Neural progenitor cell (in vitro differentiated cells): ENCODE measurements around the gene MRPL16. TPM values are rescaled to one million over a fixed set of nuclear protein-coding genes. Genes with fewer than 3 reads are reported as not detected.
"Not testable (repeated sequence)": the region's sequence is repeated elsewhere in the genome, so short reads cannot be mapped to it uniquely, and the experiment has no call there.

Experiments used
- DNase-seq: peaks from one replicate; pipeline ENCODE4 v3.0.0-alpha.2; 2016; ENCODE audit warnings: low spot score
- H2AFZ ChIP-seq: fragments of 200-600 bp; sonication (generic); replicated peaks from 2 replicates; pipeline ENCODE4 v1.6.1; 2016; ENCODE audit warnings: antibody characterized with exemption
- H3F3A ChIP-seq: fragments of 200-600 bp; sonication (generic); 2 replicates; pipeline ENCODE4 v1.6.1; 2016; ENCODE audit warnings: antibody characterized with exemption, low read depth
- H3K27ac ChIP-seq: fragments of 200-600 bp; sonication (generic); 2 replicates; pipeline ENCODE4 v1.5.1; 2016; ENCODE audit warnings: mild to moderate bottlenecking
- H3K27me3 ChIP-seq: fragments of 200-600 bp; sonication (generic); 2 replicates; pipeline ENCODE4 v1.6.1; 2016; ENCODE audit warnings: mild to moderate bottlenecking, moderate library complexity
- H3K36me3 ChIP-seq: fragments of 200-600 bp; sonication (generic); 2 replicates; pipeline ENCODE4 v1.5.1; 2016
- H3K4me1 ChIP-seq: fragments of 200-600 bp; sonication (generic); 2 replicates; pipeline ENCODE4 v1.6.1; 2016; ENCODE audit warnings: mixed run types
- H3K4me2 ChIP-seq: fragments of 200-600 bp; sonication (generic); 2 replicates; pipeline ENCODE4 v1.6.1; 2016
- H3K4me3 ChIP-seq: fragments of 200-600 bp; sonication (generic); 2 replicates; pipeline ENCODE4 v1.5.1; 2016
- H3K79me2 ChIP-seq: fragments of 200-600 bp; sonication (generic); 2 replicates; pipeline ENCODE4 v1.6.1; 2016; ENCODE audit warnings: low read depth
- H3K9ac ChIP-seq: fragments of 200-600 bp; sonication (generic); 2 replicates; pipeline ENCODE4 v1.6.1; 2016
- H3K9me3 ChIP-seq: fragments of 200-600 bp; sonication (generic); 2 replicates; pipeline ENCODE4 v1.5.1; 2016; ENCODE audit warnings: low read depth
- H4K20me1 ChIP-seq: fragments of 200-600 bp; sonication (generic); 2 replicates; pipeline ENCODE4 v1.6.1; 2016; ENCODE audit warnings: low read depth
- H3K27ac Mint-ChIP-seq: 3 replicates; pipeline ENCODE4 v1.8.0; 2021; ENCODE audit warnings: mixed read lengths
- H3K27me3 Mint-ChIP-seq: 2 replicates; pipeline ENCODE4 v1.8.0; 2022; ENCODE audit warnings: low read depth, mild to moderate bottlenecking, inconsistent platforms, moderate library complexity, mixed read lengths; ENCODE audit not compliant: insufficient read depth
- H3K36me3 Mint-ChIP-seq: 3 replicates; pipeline ENCODE4 v1.8.0; 2021; ENCODE audit warnings: mixed read lengths
- H3K4me1 Mint-ChIP-seq: 3 replicates; pipeline ENCODE4 v1.8.0; 2021; ENCODE audit warnings: mixed read lengths
- H3K4me3 Mint-ChIP-seq: 3 replicates; pipeline ENCODE4 v1.8.0; 2021; ENCODE audit warnings: mild to moderate bottlenecking, moderate library complexity, mixed read lengths
- H3K9me3 Mint-ChIP-seq: 3 replicates; pipeline ENCODE4 v1.8.0; 2020; ENCODE audit warnings: mixed read lengths
- CTCF ChIP-seq: fragments of 200-600 bp; sonication (generic); IDR thresholded peaks from 2 replicates; pipeline ENCODE4 v1.5.1; 2017; ENCODE audit warnings: antibody characterized with exemption, mild to moderate bottlenecking
- EZH2 ChIP-seq: fragments of 200-600 bp; sonication (generic); IDR thresholded peaks from 2 replicates; pipeline ENCODE4 v1.6.1; 2017; ENCODE audit warnings: antibody characterized with exemption, mild to moderate bottlenecking, moderate library complexity
- EZH2phosphoT487 ChIP-seq: fragments of 200-600 bp; sonication (generic); IDR thresholded peaks from 2 replicates; pipeline ENCODE4 v1.6.1; 2017; ENCODE audit warnings: antibody characterized with exemption
- total RNA-seq: library from RNA; depleted of rRNA; stranded (reverse); fragments of >200 nt; gene quantifications from 2 replicates; pipeline ENCODE4 v1.2.3, GENCODE V29; 2015; ENCODE audit warnings: low replicate concordance

The MRPL16 gene
- total RNA-seq, 1 donor from 2014 or later: 49.8 TPM

DNA sequence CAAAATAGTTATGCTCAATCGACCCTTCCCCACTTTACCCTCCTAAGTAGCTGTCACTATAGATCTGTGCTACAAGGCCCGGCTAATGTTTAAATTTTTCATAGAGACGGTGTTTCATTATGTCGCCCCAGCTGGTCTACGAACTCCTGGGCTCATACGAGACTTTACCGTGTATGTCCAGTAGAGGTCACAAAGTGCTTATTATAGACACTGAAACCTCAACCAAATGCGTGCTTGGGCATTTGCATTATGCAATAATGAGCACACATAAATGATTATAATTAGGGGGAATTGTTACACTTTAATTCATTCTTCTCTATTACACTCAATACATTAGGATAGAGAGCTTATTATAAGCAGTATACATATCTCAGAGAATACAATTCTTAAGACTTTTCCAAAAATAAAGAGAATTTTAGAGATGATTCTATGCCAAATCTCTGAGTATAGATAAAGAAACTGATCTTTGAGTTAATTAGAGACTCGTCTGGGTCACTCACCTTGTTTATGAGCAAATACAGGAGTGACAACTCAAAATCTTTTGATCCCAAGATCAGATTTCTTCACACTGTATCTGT, 12.5 kb upstream of the MRPL16 start:
- no peaks in the 10 kb centered on the region for H3K79me2 ChIP-seq
- no peak overlapping the region for H3K27ac ChIP-seq
- H3K9me3 Mint-ChIP-seq: no peaks in the 10 kb centered on the region
- no peaks in the 10 kb centered on the region for H3K36me3 Mint-ChIP-seq
- H3K4me3 Mint-ChIP-seq: no peak overlapping the region
- no peak overlapping the region for H2AFZ ChIP-seq
- H3K9ac ChIP-seq: no peak overlapping the region
- TF ChIP-seq CTCF (peak; percentile 65), EZH2phosphoT487 (no peak)
- no peaks in the 10 kb centered on the region for H3K27me3 Mint-ChIP-seq
- no peak overlapping the region for H3K27ac Mint-ChIP-seq
- no peaks in the 10 kb centered on the region for H3K36me3 ChIP-seq
- H4K20me1 ChIP-seq: no peaks in the 10 kb centered on the region
- no peaks in the 10 kb centered on the region for H3K4me1 ChIP-seq
- no peaks in the 10 kb centered on the region for H3K4me1 Mint-ChIP-seq
- H3K4me2 ChIP-seq: no peak overlapping the region
- DNase-seq: peak; percentile 66
- no peaks in the 10 kb centered on the region for H3K9me3 ChIP-seq
- H3K27me3 ChIP-seq: no peaks in the 10 kb centered on the region
- H3K4me3 ChIP-seq: no peak overlapping the region
- no peaks in the 10 kb centered on the region for H3F3A ChIP-seq

DNA sequence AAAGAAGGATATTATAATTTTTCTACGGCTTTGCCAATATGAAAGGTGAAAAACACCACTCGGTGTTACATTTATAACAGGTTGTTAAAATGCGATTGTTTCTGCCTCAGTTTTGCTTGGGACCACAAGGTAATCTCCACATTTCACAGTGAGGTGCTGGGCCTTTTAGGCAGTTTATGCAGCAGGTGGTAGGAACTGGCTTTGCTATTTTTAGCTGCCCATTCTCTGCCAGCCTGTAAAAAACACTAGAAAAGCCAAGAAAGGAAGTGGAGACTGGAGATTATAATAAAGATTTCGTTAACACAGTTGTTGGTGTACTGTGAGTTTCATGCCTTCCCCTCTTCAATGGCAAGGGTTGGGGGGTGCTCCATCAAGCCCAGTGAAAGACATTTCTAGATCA, 8.0 kb upstream of the MRPL16 start:
- H3K9me3 ChIP-seq: no peaks in the 10 kb centered on the region
- no peaks in the 10 kb centered on the region for H3K79me2 ChIP-seq
- no peak overlapping the region for H2AFZ ChIP-seq
- no peaks in the 10 kb centered on the region for H4K20me1 ChIP-seq
- no peaks in the 10 kb centered on the region for H3K27me3 Mint-ChIP-seq
- H3K4me2 ChIP-seq: no peak overlapping the region
- H3K4me3 Mint-ChIP-seq: no peak overlapping the region
- H3K36me3 Mint-ChIP-seq: no peaks in the 10 kb centered on the region
- H3K9me3 Mint-ChIP-seq: no peaks in the 10 kb centered on the region
- H3K36me3 ChIP-seq: no peaks in the 10 kb centered on the region
- no peak for DNase-seq
- H3K4me3 ChIP-seq: no peak overlapping the region
- H3K4me1 ChIP-seq: peaks cover 15% of the 10 kb centered on the region
- H3K4me1 Mint-ChIP-seq: no peaks in the 10 kb centered on the region
- no peaks in the 10 kb centered on the region for H3F3A ChIP-seq
- H3K27me3 ChIP-seq: no peaks in the 10 kb centered on the region
- H3K27ac ChIP-seq: no peak overlapping the region
- TF ChIP-seq EZH2 (no peak), EZH2phosphoT487 (no peak), CTCF (no peak)
- H3K9ac ChIP-seq: no peak overlapping the region
- no peak overlapping the region for H3K27ac Mint-ChIP-seq

GRCh38 chr11:59816434-59816833, 5.9 kb upstream of the MRPL16 start:
- H3K4me3 ChIP-seq, H3K27ac Mint-ChIP-seq, H3K4me2 ChIP-seq, H4K20me1 ChIP-seq, H3K27ac ChIP-seq, H3K9me3 Mint-ChIP-seq, H3K36me3 ChIP-seq, DNase-seq, H3K9me3 ChIP-seq, H3K79me2 ChIP-seq, H3K36me3 Mint-ChIP-seq, H3K9ac ChIP-seq, H3K27me3 ChIP-seq, H3K4me1 Mint-ChIP-seq, H3F3A ChIP-seq, H3K4me3 Mint-ChIP-seq, H3K27me3 Mint-ChIP-seq: not testable (repeated sequence)
- Histone ChIP-seq H2AFZ (peak overlapping the region; percentile 93), H3K4me1 (peaks cover 15% of the 10 kb centered on the region)

DNA sequence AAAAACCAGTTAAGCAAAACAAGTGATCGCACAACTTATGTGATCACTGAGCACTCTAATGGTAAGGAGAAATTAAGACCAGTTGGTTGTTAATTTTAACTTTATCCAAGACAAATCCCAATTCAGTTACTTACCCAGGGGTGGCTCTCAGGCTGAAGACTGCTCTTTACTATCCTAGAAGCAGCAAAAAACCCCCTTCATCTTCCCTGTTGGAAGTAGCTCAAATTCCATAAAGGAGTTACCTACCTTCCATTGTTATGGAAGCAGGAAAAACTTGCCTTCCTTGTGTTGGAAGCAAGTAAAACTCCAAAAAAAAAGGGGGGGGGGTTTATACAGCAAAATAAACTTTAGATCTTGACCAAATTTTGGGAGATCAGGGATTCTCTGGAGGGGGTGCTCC, 5.2 kb upstream of the MRPL16 start:
- H3K4me3 Mint-ChIP-seq: no peak overlapping the region
- DNase-seq: peak; percentile 15

More for the DNA sequence above, 5.2 kb upstream of the MRPL16 start:
- Histone ChIP-seq H3F3A (no peaks in the 10 kb centered on the region), H3K79me2 (no peaks in the 10 kb centered on the region), H3K36me3 (no peaks in the 10 kb centered on the region), H2AFZ (peak overlapping the region; percentile 93), H3K4me2 (peak overlapping the region; percentile 3), H3K4me3 (no peak overlapping the region), H3K27me3 (no peaks in the 10 kb centered on the region), H3K9ac (no peak overlapping the region), H3K27ac (no peak overlapping the region), H4K20me1 (no peaks in the 10 kb centered on the region), H3K9me3 (no peaks in the 10 kb centered on the region), H3K4me1 (peaks cover 15% of the 10 kb centered on the region)
- H3K36me3 Mint-ChIP-seq: no peaks in the 10 kb centered on the region
- H3K27ac Mint-ChIP-seq: no peak overlapping the region
- peaks cover 5% of the 10 kb centered on the region for H3K27me3 Mint-ChIP-seq
- H3K4me1 Mint-ChIP-seq: peaks cover 7% of the 10 kb centered on the region
- no peak for TF ChIP-seq EZH2phosphoT487
- no peak for TF ChIP-seq EZH2
- TF ChIP-seq CTCF: no peak
- no peaks in the 10 kb centered on the region for H3K9me3 Mint-ChIP-seq
